ENCODE measurements around the gene NUP42.

Gene NUP42

DNA sequence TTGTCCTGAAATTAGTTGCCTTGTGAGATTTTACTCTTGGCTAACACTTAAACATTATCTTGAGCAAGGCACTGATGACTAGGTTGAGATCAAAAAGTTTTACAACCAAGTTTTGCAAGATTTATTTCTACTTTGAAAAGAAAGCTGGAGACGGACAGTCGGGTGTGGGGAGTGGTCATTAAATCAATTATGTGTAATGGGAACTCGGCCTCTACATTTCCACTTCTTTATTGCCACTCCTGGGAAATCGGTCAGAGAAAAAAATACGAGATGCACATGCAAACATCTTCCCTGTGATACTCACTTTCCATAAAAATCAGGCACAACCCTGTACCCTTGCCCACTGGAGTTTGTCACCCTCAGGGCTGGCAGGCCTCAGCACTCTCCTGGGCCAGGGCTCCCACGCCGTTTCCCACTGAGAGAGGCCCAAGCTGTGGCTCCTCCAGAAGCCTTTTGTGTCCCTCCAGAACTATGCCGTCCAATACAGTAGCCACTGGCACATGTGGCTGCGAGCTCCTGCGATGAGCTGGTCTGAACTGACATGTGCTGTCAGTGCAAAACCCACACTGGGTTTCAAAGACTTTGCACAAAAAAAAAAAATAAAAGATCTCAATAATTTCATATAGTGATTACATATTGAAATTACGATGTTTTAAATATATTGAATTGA, 57.3 kb downstream of the NUP42 start:
- no peak for DNase-seq

DNA sequence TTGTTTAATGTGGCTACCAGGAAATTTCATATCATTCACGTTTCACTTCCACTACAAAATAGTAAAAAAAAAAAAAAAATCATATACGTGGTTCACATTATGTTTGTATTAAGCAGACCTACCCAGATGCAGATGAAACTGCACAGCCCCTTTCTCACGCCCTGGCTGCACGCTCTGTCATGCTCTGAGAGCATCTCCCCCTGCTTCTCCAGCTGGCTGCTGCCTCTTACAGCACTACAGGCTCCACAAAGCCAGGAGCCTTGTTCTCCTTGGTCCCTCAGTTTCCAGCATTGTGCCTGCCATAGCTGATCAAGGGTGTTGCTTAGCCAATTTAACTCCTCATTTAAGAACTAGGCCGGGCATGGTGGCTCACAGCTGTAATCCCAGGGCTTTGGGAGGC, 57.9 kb downstream of the NUP42 start:
- DNase-seq = no peak

DNA sequence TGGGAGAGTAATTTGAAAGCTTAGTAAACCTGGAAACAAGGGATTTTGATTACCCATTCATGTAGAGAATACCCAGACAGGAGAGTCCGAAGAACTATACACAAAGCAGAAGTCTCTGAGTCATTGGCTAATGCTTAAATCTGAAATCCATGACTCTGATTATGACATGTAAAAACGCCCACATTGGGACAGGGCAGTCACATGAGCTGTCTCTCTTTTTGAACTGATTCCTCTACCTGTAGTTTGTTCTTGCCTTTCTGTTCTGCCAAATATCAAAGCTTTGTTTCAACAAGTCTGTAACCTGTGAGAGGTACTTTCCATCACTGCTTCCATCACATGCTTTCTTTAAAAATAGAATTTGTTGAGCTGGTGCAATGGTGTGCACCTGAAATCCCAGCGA, 60.5 kb downstream of the NUP42 start:
- no peak for DNase-seq

DNA sequence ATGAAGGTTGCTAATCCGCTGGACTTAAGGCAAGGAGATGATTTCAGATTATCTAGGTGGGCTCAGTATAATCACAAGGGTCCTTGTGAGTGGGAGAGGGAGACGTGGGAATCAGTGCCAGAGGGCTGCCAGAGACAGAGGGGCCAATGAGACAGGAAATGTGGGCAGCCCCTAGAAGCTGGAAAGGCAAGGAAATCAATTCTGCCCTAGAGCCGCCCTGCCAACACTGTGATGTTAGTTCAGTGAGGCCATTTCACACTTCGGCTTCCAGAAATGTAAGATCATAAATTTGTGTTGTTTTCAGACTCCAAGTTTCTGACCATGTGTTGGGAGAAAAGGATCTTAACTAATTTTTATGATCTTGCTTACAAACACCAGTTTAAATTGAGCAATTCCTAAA, 61.1 kb downstream of the NUP42 start:
- no peak for DNase-seq

DNA sequence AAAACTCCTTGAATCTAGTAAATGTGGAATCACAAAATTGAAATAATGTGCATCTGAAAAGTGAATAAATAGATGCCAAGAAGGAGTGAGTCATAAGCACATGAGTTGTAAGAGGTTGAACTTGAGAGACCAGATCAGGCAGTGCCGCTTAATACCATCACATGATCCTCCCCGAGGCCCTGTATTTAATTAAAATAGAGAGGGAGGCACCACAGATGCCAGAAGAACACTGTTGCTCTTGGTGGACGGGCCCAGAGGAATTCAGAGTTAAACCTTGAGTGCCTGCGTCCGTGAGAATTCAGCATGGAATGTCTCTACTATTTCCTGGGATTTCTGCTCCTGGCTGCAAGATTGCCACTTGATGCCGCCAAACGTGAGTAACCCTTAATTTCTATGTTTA, 64.7 kb downstream of the NUP42 start, which contains the start of gene GPNMB:
GPNMB (plus strand) TSS at position 221 of the 400 bp plus-strand sequence; CDS start at position 304, 83 bp downstream.
- no peak for DNase-seq

DNA sequence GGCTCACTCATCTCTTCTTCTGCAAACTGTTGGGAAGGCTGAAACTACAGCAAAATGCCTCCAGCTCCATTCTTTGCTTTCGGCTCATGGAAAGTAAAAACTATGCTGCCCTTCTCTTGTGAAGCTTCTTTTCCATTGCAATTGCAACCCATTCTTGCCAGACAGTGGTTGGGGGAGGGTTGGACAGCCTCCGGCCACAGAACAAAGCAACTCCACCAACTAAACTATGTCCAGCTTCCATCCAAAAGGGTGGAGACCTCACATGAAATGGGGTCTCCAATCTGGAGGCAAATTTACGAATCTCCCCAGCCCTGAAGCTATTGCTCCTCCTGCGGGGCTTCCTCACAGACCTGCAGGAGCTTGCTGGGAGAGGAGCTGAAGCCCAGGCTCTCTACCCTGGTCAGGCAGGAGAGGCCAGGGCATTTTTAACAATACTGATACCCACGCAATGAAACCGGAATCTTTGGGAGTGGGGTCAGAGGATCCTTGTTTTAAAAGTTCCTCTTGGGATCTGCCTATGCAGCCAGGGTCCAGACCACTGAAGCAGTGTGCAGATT, 65.3 kb downstream of the NUP42 start:
- no peak for DNase-seq

DNA sequence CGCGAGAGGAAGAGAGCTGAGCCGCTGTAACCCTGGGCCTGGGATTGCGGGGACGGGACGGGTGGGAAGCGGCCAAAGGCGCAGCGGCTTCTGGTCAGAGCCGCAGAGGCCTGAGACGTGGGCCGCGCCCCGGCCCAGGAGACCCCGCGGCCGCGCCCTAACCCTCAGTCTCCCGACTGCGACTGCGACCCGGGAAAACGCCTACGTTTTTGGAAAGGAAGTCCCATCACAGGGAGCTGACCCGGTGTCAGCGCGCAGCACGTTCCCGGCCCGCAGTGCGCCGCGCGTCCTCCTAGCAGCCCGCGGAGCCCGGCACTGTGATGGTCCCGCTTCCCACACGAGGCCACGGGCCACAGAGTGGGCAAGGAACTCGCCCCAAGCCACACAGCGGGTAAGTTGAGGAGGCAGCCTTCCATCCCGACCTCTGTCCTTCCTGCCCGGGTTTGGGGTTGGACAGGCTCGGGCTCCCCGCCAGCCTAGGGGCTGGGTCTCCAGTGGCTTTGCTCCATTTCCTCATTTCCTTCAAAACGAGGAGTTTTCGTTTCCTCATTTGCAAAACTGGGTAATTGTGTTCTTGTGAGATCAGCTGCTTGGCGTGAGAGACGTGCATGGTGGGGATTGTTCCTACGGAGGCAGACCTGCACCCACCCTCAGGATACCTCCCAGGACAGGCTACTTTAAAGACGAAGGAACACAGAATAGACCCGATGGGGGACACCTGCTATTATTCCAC, 65.9 kb downstream of the NUP42 start:
- DNase-seq = no peak

DNA sequence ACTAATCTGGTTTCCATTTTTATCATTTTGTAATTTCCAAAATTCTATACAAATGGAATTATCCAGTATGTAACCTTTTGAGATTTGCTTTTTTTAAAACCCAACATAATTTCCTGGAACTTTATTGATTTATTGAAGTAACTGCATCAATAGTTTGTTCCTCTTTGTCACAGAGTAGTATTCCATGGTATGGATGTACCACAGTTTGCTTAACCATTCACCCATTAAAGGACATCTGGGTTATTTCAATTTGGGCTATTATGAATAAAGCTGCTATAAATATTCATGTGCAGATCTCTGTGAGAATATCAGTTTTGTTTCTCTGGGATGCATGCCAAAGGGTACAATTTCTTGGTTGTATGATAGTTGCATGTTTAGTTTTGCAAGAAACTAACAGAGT, 67.6 kb downstream of the NUP42 start:
- no peak for DNase-seq

Measured in activated T-cell treated with anti-CD3 and anti-CD28 coated beads for 4 hours (primary cell).